ENCODE results near the gene CLIC4. TPM values are rescaled to one million over a fixed set of nuclear protein-coding genes. Genes with fewer than 3 reads are reported as not detected.
"Not testable (repeated sequence)": the region's sequence is repeated elsewhere in the genome, so short reads cannot be mapped to it uniquely, and the experiment has no call there.

CLIC4 gene
- total and polyA plus RNA-seq, 9 of the 15 experiments (the other 6 are each of a cell fraction or from before 2014, with no cell fraction given) = 16.0 to 67.5 (median 38.4) TPM

- H4K20me1 ChIP-seq (replicated peaks; ENCODE audit: control insufficient read depth, insufficient read depth, low read length); H3K36me3 ChIP-seq (ENCODE audit: control insufficient read depth, insufficient read depth, low read length); H3K9me1 ChIP-seq (ENCODE audit: control insufficient read depth, insufficient read depth, low read length); H3K4me2 ChIP-seq (ENCODE audit: insufficient read depth, low read length); H3K4me3 ChIP-seq; CTCF ChIA-PET (ENCODE audit: low intra/inter-chr PET ratio); H2AFZ ChIP-seq (ENCODE audit: low read depth, low read length); FAIRE-seq; H3K9ac ChIP-seq (ENCODE audit: insufficient read depth in 1 of 2, low read depth in 2 of 2, low read length in 2 of 2); in situ Hi-C loops (cut with MboI); H3K27me3 ChIP-seq (ENCODE audit: control insufficient read depth in 2 of 2, insufficient read depth in 2 of 2, low read length in 2 of 2); intact Hi-C loops (cut with micrococcal nuclease); DNase-seq (ENCODE audit: extremely low read depth in 1 of 4, low spot score in 3 of 4); ATAC-seq; H3K9me3 ChIP-seq (replicated peaks; ENCODE audit: control insufficient read depth, insufficient read depth, low read depth, low read length); H3K79me2 ChIP-seq (ENCODE audit: control insufficient read depth, insufficient read depth, low read length); BruUV-seq (replicated peaks); H3K27ac ChIP-seq (ENCODE audit: extremely low read depth, low read depth, low read length): not testable (repeated sequence)
- TF ChIP-seq ZBTB33 (CRISPR knock-in tag; IDR thresholded peaks at IDR 0.05) (peak; percentile 26; the same call in 1 of the 2 replicates), CHAMP1 (IDR thresholded peaks at IDR 0.05) (peak; percentile 57; the same call in 1 of the 2 replicates), ZNF316 (IDR thresholded peaks at IDR 0.05) (peak; percentile 87), ASH1L (IDR thresholded peaks at IDR 0.05; ENCODE audit: borderline replicate concordance, low read depth, partially characterized antibody) (peak; percentile 70), C11orf30 (IDR thresholded peaks at IDR 0.05; ENCODE audit: low read depth) (peak; percentile 77), CC2D1A (IDR thresholded peaks at IDR 0.05) (peak; percentile 72), NFYB (IDR thresholded peaks at IDR 0.05; ENCODE audit: extremely low read depth, insufficient read length) (peak; percentile 75), RBM25 (IDR thresholded peaks at IDR 0.05; ENCODE audit: low read depth, low read length, severe bottlenecking) (peak; percentile 32), MAFG (tag; conservative IDR thresholded peaks at IDR 0.05) (peak; percentile 41)
- WGBS (ENCODE audit: insufficient coverage, low coverage, missing lambda C conversion rate) = 59% methylated on average over 7 of the region's 7 CpGs
- POLR2A ChIA-PET = interaction anchor here (0.6 to 1.9 kb wide), 5 partner anchors 9 to 106 kb away, joined by 3 to 8 read pairs (median 3); no protein-coding TSS in a partner anchor
- H3K4me1 ChIP-seq (replicated peaks in 1 of 2; ENCODE audit: control insufficient read depth in 2 of 2, insufficient read depth in 2 of 2, low read length in 2 of 2) = peaks cover 16 to 26% of the 10 kb centered on the region in 2 experiments
Observed at GRCh38 chr1:24697453-24698001, 47.7 kb upstream of the CLIC4 start.

GRCh38 chr1:24698326-24698725, 46.9 kb upstream of the CLIC4 start:
- H2AFZ ChIP-seq (ENCODE audit: low read depth, low read length); H3K9me3 ChIP-seq (replicated peaks; ENCODE audit: control insufficient read depth, insufficient read depth, low read depth, low read length); BruUV-seq (replicated peaks); intact Hi-C loops (cut with micrococcal nuclease); CTCF ChIA-PET (ENCODE audit: low intra/inter-chr PET ratio); H3K9ac ChIP-seq (ENCODE audit: insufficient read depth in 1 of 2, low read depth in 2 of 2, low read length in 2 of 2); H3K27ac ChIP-seq (ENCODE audit: extremely low read depth, low read depth, low read length); DNase-seq (ENCODE audit: extremely low read depth in 1 of 4, low spot score in 3 of 4); H4K20me1 ChIP-seq (replicated peaks; ENCODE audit: control insufficient read depth, insufficient read depth, low read length); H3K36me3 ChIP-seq (ENCODE audit: control insufficient read depth, insufficient read depth, low read length); FAIRE-seq; H3K79me2 ChIP-seq (ENCODE audit: control insufficient read depth, insufficient read depth, low read length); H3K9me1 ChIP-seq (ENCODE audit: control insufficient read depth, insufficient read depth, low read length); H3K4me2 ChIP-seq (ENCODE audit: insufficient read depth, low read length); in situ Hi-C loops (cut with MboI); H3K4me3 ChIP-seq; ATAC-seq; H3K27me3 ChIP-seq (ENCODE audit: control insufficient read depth in 2 of 2, insufficient read depth in 2 of 2, low read length in 2 of 2): not testable (repeated sequence)
- WGBS (ENCODE audit: insufficient coverage, low coverage, missing lambda C conversion rate) = 65% methylated on average over 8 of the region's 8 CpGs
- POLR2A ChIA-PET = interaction anchor here (0.7 to 1.9 kb wide), 3 partner anchors 10 to 47 kb away, joined by 3 to 8 read pairs (median 3); no protein-coding TSS in a partner anchor
- peaks cover 16 to 26% of the 10 kb centered on the region in 2 experiments for H3K4me1 ChIP-seq (replicated peaks in 1 of 2; ENCODE audit: control insufficient read depth in 2 of 2, insufficient read depth in 2 of 2, low read length in 2 of 2)

All from K562 (cell line).